Esophagus squamous epithelium (tissue), 4 donors: Measurements from ENCODE around the gene VSNL1.

ENCODE experiments used
- CTCF ChIP-seq, 6 experiments: fragments of 450-650 bp in 4 of 6; fragments of 200-600 bp in 2 of 6; sonication (generic) in 2 of 6; IDR thresholded peaks; one replicate each; pipeline ENCODE4 v1.5.1; 2016 to 2019; ENCODE audit warnings: antibody characterized with exemption in 6 of 6, mild to moderate bottlenecking in 4 of 6, moderate library complexity in 4 of 6
- POLR2A ChIP-seq, 4 donors: fragments of 450-650 bp; IDR thresholded peaks; one replicate each; pipeline ENCODE4 v1.6.1; 2017; ENCODE audit warnings: antibody characterized with exemption in 4 of 4, mild to moderate bottlenecking in 4 of 4, moderate library complexity in 3 of 4

GRCh38 chr2:17620280-17620679, 79.8 kb downstream of the VSNL1 start:
- TF ChIP-seq CTCF (IDR thresholded peaks at IDR 0.05) = no peak
- TF ChIP-seq POLR2A (IDR thresholded peaks at IDR 0.05) = peak in 1 of 4 donors; percentile 47
